Measurements from ENCODE around the gene SELENOO.

Gene SELENOO

GRCh38 chr22:50256258-50256862, 55.5 kb downstream of the SELENOO start:
- DNase-seq: no peak

GRCh38 chr22:50257041-50257440, 56.2 kb downstream of the SELENOO start:
- no peak for DNase-seq

- DNase-seq: no peak
Observed at GRCh38 chr22:50257451-50258360, 56.9 kb downstream of the SELENOO start.

DNA sequence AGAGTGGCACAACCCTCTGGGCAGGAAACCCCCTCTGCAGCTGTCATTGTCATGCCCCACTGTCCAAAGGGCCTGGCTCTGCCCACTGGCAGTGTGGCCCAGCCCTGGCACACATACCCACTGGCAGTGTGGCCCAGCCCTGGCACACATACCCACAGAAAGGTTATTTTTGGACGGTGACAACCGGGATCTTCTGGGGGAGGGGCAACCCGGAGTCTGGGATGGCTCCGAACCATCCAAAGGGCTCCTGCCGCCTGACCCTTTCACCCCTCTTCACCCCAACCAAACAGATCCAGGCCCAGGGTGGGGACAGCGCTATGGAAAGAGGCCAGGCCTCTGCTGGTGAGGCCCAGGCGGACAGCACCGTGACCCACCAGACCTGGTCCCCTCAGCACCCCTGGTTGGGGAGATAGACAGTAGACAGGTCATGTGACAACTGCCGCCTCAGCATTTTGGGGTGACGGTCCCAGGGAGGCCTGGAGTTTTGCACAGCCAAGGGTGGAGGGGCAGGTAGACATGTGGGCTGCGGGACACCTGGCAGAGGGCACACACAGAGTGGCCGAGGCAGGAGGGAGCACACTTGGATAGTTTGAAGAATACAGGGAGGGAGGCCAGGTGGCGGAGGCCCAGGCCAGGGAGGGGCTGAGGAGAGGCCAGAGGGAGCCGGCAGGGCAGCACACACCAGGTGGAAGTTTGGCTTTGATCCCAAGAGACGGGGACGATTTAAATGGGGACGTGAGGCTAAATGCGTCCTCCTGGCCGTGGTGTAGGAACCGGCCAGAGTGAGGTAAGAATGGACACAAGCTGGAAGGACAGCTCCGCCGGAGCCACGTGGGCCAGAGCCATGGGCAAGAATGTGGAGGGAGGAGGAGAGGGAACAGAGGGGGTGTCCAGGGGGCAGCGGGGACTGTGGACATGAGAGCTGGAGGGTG, 57.8 kb downstream of the SELENOO start:
- no peak for DNase-seq

DNA sequence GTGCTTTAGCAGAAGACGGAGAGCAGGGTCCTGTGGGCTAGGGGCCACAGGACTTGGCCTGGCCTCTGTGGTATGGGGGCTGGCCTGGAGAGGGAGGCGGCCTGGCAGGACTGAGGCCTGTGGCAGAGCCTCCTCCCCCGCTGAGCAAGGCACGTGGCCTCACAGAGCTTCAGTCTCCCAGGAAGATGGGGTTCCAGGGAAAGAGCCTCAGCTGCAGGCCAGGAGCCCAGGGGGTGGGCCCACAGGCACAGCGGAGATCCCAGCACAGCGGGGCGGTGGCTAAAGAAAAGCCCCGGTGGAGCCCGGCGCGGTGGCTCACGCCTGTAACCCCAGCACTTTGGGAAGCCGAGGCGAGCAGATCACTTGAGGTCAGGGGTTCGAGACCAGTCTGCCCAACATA, 58.5 kb downstream of the SELENOO start:
- no peak for DNase-seq

GRCh38 chr22:50260434-50260800, 59.6 kb downstream of the SELENOO start:
- DNase-seq: no peak

GRCh38 chr22:50260801-50261614, 60.2 kb downstream of the SELENOO start:
- DNase-seq: no peak

GRCh38 chr22:50261615-50262459, 61.0 kb downstream of the SELENOO start, which contains the start of gene MAPK12:
MAPK12 (minus strand) TSS chr22:50261683; CDS start chr22:50261509, 174 bp downstream.
- no peak for DNase-seq

GRCh38 chr22:50262460-50262911, 61.7 kb downstream of the SELENOO start:
- no peak for DNase-seq

GRCh38 chr22:50262973-50263617, 62.3 kb downstream of the SELENOO start:
- no peak for DNase-seq

DNA sequence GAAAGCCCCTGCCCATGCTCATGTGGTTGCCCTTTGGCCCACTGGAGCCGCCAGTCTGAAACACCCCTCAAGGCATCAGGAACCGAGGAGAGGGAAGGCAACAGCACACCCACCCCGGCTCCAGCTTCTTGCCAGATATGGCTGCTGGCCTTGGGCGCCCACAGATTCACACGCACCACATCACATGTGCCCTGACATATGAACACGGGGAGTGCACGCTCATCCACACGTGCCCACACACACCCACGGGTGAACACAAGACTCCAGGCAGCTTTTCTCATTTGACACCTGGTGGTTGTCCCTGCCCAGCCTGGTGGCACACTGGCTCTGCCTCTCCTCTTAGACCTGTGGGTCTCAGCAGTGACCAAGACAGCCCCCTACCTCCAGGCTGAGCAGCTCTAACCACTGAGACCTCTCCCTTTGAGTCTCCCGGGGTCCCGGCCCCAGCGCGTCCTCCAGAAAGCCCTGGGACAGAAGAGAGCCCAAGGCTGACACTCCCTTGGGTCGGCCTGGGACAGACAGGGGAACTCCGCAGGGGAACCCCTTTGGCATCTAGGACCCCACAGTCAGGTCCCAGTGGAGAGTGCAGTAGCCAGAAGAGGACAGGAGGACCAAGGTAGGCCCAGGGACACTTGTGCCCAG, 63.4 kb downstream of the SELENOO start:
- no peak for DNase-seq

GRCh38 chr22:50264946-50265669, 64.3 kb downstream of the SELENOO start:
- DNase-seq: no peak

DNA sequence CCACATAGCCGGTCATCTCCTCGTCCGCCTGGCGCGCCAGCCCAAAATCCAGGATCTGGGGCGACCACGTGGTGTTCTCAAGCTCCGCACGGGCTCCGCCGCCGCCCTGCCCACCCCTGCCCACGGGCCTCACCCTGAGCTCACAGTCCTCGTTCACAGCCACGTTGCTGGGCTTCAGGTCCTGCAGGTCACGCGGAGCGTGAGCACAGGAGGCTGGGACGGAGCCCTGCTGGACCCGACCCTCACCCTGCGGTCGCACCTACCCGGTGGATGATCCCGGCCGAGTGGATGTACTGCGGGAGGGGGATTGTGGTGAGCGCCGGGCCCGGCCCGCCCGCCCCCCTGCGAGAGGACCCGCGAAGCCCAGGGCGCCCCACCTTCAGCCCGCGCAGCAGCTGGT, 66.2 kb downstream of the SELENOO start:
- DNase-seq: no peak
